MM.1S (cell line): ENCODE results near the gene CCL2.

Source experiments
- DNase-seq: peaks from one replicate; pipeline ENCODE4 v3.0.0-alpha.2; 2015
- H2AFZ ChIP-seq: fragments of 300-600 bp; sonication (generic); 2 replicates; pipeline ENCODE4 v1.6.0; 2016; ENCODE audit warnings: antibody characterized with exemption, low read length
- H3F3A ChIP-seq: fragments of 300-600 bp; sonication (generic); 2 replicates; pipeline ENCODE4 v1.6.1; 2016; ENCODE audit warnings: mild to moderate bottlenecking, antibody characterized with exemption, low read length, moderate library complexity, mixed read lengths; ENCODE audit not compliant: insufficient read depth
- H3K27ac ChIP-seq: fragments of 300-600 bp; sonication (generic); 2 replicates; pipeline ENCODE4 v1.5.1; 2016; ENCODE audit warnings: mild to moderate bottlenecking, low read length
- H3K27me3 ChIP-seq: fragments of 300-600 bp; sonication (generic); replicated peaks from 2 replicates; pipeline ENCODE4 v1.6.0; 2016; ENCODE audit warnings: low read length; ENCODE audit not compliant: insufficient read depth
- H3K36me3 ChIP-seq: fragments of 300-600 bp; sonication (generic); replicated peaks from 2 replicates; pipeline ENCODE4 v1.6.1; 2016; ENCODE audit warnings: mild to moderate bottlenecking, low read length, mixed read lengths; ENCODE audit not compliant: insufficient read depth
- H3K4me1 ChIP-seq: fragments of 300-600 bp; sonication (generic); 2 replicates; pipeline ENCODE4 v1.6.1; 2016; ENCODE audit warnings: low read length, mixed read lengths
- H3K4me2 ChIP-seq: fragments of 300-600 bp; sonication (generic); 2 replicates; pipeline ENCODE4 v1.6.0; 2016; ENCODE audit warnings: low read depth, low read length
- H3K4me3 ChIP-seq: fragments of 300-600 bp; sonication (generic); 2 replicates; pipeline ENCODE4 v1.5.1; 2016; ENCODE audit warnings: low read length, mixed read lengths
- H3K79me2 ChIP-seq: fragments of 300-600 bp; sonication (generic); 2 replicates; pipeline ENCODE4 v1.6.1; 2016; ENCODE audit warnings: mixed run types, low read length, mixed read lengths
- H3K9ac ChIP-seq: fragments of 300-600 bp; sonication (generic); 2 replicates; pipeline ENCODE4 v1.6.1; 2016; ENCODE audit warnings: low read length, mixed read lengths
- H3K9me2 ChIP-seq: fragments of 300-600 bp; sonication (generic); replicated peaks from 2 replicates; pipeline ENCODE4 v1.6.1; 2016; ENCODE audit warnings: mild to moderate bottlenecking, low read length, mixed read lengths; ENCODE audit not compliant: insufficient read depth
- H3K9me3 ChIP-seq: fragments of 300-600 bp; sonication (generic); replicated peaks from 2 replicates; pipeline ENCODE4 v1.6.1; 2016; ENCODE audit warnings: mild to moderate bottlenecking, low read length, mixed read lengths; ENCODE audit not compliant: insufficient read depth
- H4K20me1 ChIP-seq: fragments of 300-600 bp; sonication (generic); 2 replicates; pipeline ENCODE4 v1.6.1; 2016; ENCODE audit warnings: mild to moderate bottlenecking, low read length, moderate library complexity, mixed read lengths; ENCODE audit not compliant: insufficient read depth
- CTCF ChIP-seq: fragments of 300-600 bp; sonication (generic); IDR thresholded peaks from 2 replicates; pipeline ENCODE4 v1.5.1; 2016; ENCODE audit warnings: antibody characterized with exemption, low read length, mixed read lengths
- EZH2 ChIP-seq: fragments of 300-600 bp; sonication (generic); optimal IDR thresholded peaks from 2 replicates; pipeline ENCODE3; 2017; ENCODE audit warnings: low read depth, mild to moderate bottlenecking, antibody characterized with exemption, low read length, mixed read lengths
- EZH2phosphoT487 ChIP-seq: fragments of 300-600 bp; sonication (generic); IDR thresholded peaks from 2 replicates; pipeline ENCODE4 v1.6.1; 2018; ENCODE audit warnings: antibody characterized with exemption, low read length

Gene CCL2

GRCh38 chr17:34305606-34306005 is 50.5 kb downstream of the CCL2 start:
- no peak overlapping the region for H2AFZ ChIP-seq
- H3K79me2 ChIP-seq, result no peaks in the 10 kb centered on the region
- H3K4me1 ChIP-seq, result peaks cover 40% of the 10 kb centered on the region
- H3K36me3 ChIP-seq, result no peaks in the 10 kb centered on the region
- peaks cover 11% of the 10 kb centered on the region for H3F3A ChIP-seq
- H3K4me2 ChIP-seq, result no peak overlapping the region
- H3K9ac ChIP-seq, result no peak overlapping the region
- H3K27me3 ChIP-seq, result no peaks in the 10 kb centered on the region
- no peaks in the 10 kb centered on the region for H3K9me3 ChIP-seq
- no peaks in the 10 kb centered on the region for H4K20me1 ChIP-seq
- TF ChIP-seq EZH2, result no peak
- H3K9me2 ChIP-seq, result no peaks in the 10 kb centered on the region
- no peak overlapping the region for H3K4me3 ChIP-seq
- no peak overlapping the region for H3K27ac ChIP-seq
- no peak for DNase-seq

GRCh38 chr17:34306466-34306865 is 51.4 kb downstream of the CCL2 start:
- H3K9me2 ChIP-seq, result no peaks in the 10 kb centered on the region
- peaks cover 32% of the 10 kb centered on the region for H3K4me1 ChIP-seq
- no peaks in the 10 kb centered on the region for H3K36me3 ChIP-seq
- no peak overlapping the region for H3K9ac ChIP-seq
- no peak for TF ChIP-seq CTCF
- TF ChIP-seq EZH2phosphoT487, result no peak
- TF ChIP-seq EZH2, result no peak
- no peaks in the 10 kb centered on the region for H3K27me3 ChIP-seq
- no peaks in the 10 kb centered on the region for H3K79me2 ChIP-seq
- no peak overlapping the region for H3K4me3 ChIP-seq
- no peak overlapping the region for H3K27ac ChIP-seq
- no peak overlapping the region for H2AFZ ChIP-seq
- H3K4me2 ChIP-seq, result no peak overlapping the region
- no peaks in the 10 kb centered on the region for H3K9me3 ChIP-seq
- peaks cover 3% of the 10 kb centered on the region for H3F3A ChIP-seq
- H4K20me1 ChIP-seq, result no peaks in the 10 kb centered on the region
- no peak for DNase-seq
